Stimulated activated CD8-positive, alpha-beta memory T cell treated with anti-CD3 and anti-CD28 coated beads, Interleukin-7, amount 100 ng/mL, for 4 hours (primary cell): ENCODE measurements around the gene GTF2H2C.
"Not testable (repeated sequence)": the region's sequence is repeated elsewhere in the genome, so short reads cannot be mapped to it uniquely, and the experiment has no call there.

Experiments
- DNase-seq, 2 donors: peaks; one replicate each; pipeline ENCODE4 v3.0.0-alpha.2; 2020; ENCODE audit warnings: low read depth in 2 of 2

The GTF2H2C gene

DNA sequence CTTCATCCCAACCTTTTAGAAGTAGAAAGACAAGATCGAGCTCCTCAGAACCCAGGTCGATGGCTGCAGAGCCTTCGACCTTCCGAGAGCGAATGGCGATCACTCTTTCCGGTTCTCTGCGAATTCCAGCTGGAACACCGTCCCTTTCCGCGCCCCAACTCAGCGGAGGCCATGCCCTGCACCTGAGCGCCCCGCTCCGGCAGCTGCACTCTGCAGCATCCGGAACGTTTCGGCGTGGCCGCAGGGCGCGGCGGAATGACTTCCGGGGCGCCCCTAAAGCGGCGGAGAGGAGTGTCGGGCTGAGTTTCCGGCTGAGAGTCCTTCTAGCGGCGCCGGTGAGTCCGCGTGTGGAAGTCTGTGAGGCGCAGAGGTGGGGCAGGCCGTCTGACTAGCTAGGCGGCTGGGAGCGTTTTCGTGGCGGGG is at the start of gene GTF2H2C:
Gene GTF2H2C (plus strand): TSS at position 284 of the 423 bp plus-strand sequence. CDS start 4,942 bp downstream, outside the sequence.
- DNase-seq, result peak; percentile 47 to 60

DNA sequence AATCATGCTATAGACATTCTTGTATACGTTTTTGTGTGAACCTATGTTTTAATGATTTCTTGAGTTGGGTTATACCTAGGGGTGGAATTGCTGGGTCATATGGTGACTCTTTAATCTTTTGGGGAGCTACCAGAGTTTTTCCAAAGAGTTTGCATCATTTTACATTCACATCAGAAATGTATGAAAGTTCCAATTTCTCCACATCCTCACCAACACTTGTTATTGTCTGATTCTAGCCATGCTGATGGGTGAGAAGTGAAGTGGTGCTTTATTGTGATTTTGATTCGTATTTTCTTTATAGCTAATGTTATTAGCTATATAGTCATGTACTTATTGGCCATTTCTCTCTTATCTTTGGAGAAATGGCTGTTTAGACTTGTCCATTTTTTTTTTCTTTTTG is 49.3 kb upstream of the GTF2H2C start:
- no peak for DNase-seq

DNA sequence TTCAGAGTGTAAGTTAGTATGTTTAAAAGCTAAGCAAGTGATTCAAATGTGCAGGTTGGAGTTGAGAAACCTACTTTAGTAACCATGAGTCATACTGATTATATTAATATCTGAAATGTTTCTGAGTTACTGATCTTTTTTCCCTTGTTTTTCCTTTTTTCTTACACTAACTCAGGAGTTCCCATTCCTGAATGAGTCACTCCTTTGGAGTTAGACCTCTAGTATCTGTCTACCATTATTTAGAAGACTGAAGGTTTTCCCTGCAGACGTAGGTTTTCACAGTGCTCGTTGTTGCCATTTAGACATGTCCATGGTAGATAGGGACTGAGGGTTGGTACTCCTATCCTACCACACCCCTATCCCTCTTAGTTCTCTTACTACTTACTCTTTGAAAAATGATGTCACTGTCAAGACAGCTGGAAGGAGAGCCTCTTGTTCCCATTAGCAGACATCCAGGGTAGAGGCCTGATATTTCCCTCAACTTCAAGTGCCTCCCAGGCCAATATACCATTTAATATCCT is 47.2 kb upstream of the GTF2H2C start:
- no peak for DNase-seq

DNA sequence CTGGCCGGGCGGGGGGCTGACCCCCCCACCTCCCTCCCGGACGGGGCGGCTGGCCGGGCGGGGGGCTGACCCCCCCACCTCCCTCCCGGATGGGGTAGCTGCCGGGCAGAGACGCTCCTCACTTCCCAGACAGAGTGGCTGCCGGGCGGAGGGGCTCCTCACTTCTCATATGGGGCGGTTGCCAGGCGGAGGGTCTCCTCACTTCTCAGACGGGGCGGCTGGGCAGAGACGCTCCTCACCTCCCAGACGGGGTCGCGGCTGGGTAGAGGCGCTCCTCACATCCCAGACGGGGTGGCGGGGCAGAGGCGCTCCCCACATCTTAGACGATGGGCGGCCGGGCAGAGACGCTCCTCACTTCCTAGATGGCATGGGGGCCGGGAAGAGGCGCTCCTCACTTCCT is 44.4 kb upstream of the GTF2H2C start:
- DNase-seq, result not testable (repeated sequence)

DNA sequence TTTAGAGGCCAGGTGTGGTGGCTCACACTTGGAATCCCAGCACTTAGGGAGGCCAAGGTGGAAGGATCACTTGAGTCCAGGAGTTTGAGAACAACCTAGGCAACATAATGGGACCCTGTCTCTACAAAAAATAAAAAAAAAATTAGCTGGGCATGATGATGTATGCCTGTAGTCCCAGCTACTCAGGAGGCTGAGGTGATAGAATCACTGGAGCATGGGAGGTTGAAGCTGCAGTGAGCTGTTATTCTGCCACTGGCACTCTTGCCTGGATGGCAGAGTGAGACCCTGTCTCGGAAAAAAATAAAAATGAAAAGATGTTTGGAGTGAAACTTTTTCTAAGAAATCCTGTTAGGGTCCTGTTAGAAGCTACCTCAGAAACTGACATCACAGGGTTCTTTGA is 43.2 kb upstream of the GTF2H2C start:
- DNase-seq, result no peak

DNA sequence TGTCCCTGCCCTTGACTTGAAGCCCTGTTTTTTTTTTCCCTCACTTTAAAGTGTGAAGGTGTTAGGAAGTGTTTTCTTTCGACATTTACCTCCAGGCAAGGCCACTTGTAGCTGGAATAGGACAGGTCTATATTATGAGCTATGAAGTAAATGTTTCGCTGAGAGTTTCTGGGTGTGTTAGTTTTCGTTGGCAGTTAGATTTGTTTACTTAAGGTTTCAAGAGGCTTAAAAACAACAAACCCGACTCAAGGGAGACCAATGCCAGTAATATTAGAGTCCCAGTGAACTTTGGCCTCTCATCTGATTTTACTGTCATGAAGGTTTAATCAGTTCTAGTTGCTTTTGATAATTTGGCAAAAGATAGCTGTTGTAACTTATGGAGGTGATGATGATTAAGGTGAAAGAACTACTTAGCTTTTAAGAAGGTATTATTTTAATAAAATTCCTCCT is 42.2 kb upstream of the GTF2H2C start:
- DNase-seq, result no peak

- DNase-seq, result no peak
Measured at GRCh38 chr5:69519285-69519684, 40.7 kb upstream of the GTF2H2C start.

- no peak for DNase-seq
Measured at GRCh38 chr5:69522035-69522434, 38.0 kb upstream of the GTF2H2C start.

DNA sequence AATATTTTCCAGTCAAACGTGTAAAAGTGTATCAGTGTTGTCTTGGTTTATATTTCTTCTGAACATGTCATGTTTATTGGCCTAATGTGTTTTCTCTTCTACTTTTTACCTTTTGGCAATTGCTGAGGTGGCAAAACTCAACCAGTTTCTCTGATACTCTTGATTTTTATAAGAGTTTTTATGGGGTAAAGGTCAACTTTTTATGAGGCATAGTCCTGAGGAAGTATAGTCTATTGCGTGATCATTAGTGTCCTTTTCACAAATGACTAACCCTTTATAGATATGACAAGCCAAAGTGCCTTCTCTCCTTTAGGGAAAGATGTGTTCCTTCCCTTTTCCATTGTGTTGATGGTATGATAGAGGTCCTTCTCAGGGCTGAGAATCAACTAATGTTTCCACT is 34.5 kb upstream of the GTF2H2C start:
- DNase-seq, result no peak

- DNase-seq, result no peak
Measured at GRCh38 chr5:69526660-69527059, 33.3 kb upstream of the GTF2H2C start.

DNA sequence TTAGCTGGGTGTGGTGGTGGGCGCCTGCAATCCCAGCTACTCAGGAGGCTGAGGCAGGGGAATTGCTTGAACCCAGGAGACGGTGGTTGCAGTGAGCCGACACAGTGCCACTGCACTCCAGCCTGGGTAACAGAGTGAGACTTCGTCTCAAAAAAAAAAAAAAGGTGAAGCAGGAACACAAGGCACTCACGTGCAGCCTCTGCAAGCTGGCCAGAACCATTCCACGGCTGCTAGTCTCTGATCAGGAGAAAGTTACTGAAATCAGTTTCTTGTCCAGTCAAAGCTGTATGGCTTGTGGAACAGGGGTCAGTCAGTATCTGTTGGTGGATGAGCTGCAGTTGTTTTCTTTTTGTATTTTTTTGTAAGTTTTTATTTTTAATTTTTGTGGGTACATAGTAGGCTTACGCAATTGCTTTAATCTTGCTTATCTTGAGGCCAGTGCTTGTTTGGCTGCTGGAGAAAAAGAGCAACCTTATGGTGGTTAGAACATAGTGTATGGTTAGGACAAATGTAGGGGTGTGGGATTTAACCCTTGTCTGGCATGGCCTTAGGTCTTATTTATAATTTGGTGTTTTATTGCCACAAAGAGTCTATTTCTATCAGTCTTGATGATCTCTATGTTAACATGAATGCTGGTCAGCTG is 32.7 kb upstream of the GTF2H2C start:
- no peak for DNase-seq

- no peak for DNase-seq
Measured at GRCh38 chr5:69528035-69528434, 32.0 kb upstream of the GTF2H2C start.

- DNase-seq, result no peak
Measured at GRCh38 chr5:69528609-69529008, 31.4 kb upstream of the GTF2H2C start.

GRCh38 chr5:69530561-69531405 is 29.2 kb upstream of the GTF2H2C start:
- no peak for DNase-seq

- no peak for DNase-seq
Measured at GRCh38 chr5:69531406-69531801, 28.6 kb upstream of the GTF2H2C start.

DNA sequence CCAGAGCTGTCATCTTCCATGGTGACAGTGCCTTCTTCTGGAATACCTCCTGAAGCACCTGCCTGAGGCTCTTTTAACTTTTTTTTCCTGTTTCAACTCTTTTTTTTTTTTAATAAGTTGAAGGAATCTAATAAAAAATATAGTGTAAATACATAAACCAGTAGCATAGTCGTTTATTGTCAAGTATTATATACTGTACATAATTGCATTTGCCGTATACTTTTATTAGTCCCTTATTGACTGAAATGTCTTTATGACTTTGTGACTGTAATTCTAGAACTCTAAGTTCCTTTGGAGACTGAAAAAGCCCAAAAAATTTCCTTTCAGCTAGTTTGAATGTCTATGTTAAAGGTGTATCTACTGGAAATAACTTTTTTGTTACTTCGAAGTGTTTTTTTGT is 22.1 kb upstream of the GTF2H2C start:
- DNase-seq, result not testable (repeated sequence)

DNA sequence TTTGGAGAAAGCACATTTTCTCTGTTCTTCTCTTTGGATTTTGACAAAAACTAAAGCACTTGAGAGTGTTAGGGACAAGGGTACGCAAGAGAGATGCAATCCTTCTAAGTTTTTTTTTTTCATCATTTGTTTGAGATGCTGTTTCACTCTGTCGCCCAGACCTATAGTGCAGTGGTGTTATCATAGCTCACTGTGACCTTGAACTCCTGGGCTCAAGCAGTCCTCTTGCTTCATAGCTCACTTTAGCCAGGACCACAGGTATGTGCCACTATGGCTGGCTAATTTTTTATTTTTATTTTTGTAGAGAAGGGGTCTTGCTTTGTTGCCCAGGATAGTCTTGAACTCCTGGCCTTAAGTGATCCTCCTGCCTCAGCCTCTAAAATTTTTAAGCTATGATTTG is 21.3 kb upstream of the GTF2H2C start:
- DNase-seq, result not testable (repeated sequence)

- not testable (repeated sequence) for DNase-seq
Measured at GRCh38 chr5:69541347-69541746, 18.6 kb upstream of the GTF2H2C start.

DNA sequence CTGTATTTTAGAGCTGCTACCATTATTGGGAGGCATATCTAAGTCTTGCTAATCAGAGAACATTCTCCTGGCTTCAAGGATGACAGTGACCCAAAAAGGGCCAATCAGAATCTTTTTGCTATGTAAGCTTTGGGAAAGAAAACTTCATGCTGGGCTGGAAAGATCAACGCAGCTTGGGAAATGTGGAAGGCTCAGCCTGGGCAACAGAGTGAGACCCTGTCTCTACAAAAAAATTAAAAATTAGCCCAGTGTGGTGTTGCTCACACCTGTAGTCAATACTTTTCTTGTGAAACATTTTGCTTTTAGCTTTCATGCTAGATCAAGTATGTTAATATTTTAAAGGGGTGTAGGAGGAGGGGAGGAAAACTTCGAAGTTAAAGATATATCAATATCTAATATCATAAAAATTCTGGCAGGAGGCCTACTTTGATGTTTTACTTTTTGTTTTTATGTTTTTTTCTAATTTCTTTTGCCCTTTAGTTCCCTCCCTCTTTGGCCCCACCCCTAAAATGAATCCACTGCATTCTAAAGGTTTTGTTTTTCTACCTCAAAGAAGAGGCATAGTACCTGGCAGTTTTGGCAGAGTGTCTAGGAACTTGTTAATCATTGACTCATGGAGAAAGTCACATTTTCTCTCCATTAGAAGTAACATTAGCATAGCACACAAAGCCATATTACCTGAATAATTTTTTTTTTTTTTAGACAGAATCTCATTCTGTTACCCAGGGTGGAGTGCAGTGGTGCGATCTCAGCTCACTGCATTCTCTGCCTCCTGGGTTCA is 17.0 kb upstream of the GTF2H2C start:
- not testable (repeated sequence) for DNase-seq

DNA sequence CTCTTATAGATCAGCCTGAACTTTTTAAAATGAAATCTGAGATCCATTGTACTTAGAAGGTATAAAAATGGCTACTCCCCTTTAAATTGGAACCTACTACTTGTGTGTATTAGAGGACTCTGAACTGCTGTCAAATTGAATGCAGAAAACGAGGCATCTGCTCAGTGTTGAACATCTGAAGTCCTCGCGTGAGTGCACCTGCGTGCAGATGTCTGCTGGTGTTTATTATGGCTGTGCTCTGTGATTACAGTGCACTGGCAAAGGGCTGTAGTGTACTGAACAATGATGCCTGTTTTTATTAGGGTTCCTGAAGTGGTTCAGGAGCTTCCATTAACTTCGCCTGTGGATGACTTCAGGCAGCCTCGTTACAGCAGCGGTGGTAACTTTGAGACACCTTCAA is 15.4 kb upstream of the GTF2H2C start:
- DNase-seq, result not testable (repeated sequence)

- not testable (repeated sequence) for DNase-seq
Measured at GRCh38 chr5:69560587-69561431, 818 bp downstream of the GTF2H2C start.
